Germinal center (tissue), 1 donor: Measurements from ENCODE around the gene DNASE1L3.

Experiments used
- DNase-seq: peaks from one replicate; pipeline ENCODE4 v3.0.0; 2012; ENCODE audit warnings: mixed read lengths, low spot score

The DNASE1L3 gene

DNA sequence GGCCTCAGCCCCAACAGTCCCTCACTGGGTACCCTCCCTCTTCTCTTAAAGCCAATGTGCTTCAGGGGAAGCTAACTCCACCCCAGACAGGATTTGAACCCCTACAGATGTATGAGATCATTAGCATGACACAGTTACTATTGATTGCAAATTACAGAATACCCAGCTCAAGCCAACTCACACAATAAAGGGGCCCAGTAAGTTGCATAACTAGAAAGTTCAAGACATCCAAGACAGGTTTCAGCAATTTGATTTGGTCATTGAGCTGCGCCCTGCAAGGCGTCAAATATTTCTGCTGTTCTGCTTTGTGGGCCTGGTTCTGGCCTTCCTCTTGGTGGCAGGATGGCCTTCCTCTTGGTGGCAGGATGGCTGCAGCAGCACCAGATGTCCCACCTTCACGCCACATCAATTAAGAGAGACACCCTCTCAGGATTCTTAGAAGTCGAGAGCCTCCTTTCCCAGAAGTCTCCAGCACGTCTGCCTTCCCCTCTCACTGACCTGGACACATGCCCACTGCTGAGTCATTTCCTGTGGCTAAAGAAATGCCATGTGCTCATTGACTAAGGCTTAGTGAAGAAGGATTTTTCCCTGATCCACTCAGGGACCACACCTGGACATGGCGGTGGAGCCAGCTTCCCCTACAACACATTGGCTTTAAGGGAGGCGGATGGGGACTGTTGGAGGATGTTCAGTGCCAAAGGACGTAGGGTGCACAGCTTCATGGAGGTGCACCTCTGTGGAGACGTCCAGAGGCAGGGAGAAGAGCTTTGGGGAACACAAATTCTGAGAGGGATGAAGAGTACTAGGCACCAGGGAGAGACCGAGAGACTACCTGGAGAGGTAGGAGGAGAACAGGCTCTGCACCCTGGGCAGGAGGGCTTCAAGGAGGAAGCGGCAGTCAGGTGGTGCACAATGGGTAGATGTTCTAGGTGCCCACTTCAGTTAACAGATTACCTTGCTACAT, 49.1 kb downstream of the DNASE1L3 start:
- no peak for DNase-seq

DNA sequence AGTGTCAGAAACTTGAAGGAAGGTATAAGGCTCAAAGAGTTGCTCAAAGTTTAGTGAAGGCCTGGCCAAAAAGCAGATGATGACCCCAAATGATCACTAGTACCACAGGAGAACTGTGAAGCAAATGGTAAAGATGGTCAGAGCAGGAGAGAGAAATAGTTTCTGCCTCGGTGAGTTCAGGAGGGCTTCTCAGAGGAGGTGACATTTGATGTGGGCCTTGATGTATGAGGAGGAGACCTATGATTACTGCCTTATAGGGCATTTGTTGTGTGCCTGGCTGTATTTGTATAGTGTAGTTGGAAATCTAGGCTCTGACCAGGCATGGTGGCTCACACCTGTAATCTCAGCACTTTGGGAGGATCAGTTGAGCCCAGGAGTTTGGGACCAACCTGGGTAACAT, 50.4 kb downstream of the DNASE1L3 start:
- no peak for DNase-seq

DNA sequence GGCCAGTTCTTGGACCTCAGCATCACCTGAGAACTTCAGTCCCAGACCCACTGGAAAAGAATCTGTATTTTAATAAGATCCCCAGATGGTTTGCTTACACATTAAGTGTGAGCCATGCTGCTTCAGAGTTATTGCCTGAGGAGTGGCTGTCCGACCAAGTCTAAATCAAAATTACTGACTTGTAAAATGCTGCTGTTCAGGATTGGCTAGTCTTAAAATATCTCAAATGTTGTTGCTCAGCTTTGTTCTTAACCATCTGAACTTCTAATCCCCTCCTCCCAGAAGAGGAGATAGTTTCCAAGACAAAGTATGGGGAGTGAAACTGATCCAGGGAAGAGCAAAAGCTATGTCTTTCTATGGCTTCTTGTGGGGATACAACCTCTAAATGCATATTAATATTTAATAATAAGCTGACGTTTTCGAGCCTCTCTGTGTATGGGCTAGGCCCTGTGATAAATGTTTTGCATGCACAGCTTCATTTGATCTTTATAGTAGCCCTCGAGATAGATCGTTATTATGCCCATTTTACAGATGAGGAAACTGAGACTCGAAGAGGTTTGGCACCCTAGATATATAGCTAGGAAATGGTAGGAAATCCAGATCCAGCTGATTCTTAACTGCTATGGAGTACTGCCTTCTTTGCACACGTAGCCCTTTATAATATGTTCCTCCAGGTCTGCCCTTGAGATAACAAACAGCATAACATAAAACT, 52.2 kb downstream of the DNASE1L3 start:
- no peak for DNase-seq

DNA sequence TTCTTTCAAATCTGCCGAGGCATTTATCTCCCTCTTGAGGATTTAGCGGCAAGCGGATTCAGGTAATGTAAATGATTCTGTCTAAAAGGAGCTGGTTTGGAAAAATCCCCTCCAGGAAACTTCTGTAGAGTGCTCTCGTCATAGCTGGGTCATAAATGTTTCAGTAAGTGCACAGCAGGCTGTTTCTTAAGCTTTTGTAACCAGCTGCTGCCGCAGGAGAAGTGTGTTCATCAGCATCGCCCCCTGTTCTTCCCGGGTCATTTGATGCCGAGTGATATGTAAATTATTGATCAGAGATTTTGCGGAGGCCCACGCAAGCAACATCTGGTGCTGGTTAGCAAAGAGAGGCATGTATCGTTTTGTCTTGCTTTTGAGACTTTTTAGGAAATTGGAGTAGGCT, 53.1 kb downstream of the DNASE1L3 start:
- DNase-seq: no peak

DNA sequence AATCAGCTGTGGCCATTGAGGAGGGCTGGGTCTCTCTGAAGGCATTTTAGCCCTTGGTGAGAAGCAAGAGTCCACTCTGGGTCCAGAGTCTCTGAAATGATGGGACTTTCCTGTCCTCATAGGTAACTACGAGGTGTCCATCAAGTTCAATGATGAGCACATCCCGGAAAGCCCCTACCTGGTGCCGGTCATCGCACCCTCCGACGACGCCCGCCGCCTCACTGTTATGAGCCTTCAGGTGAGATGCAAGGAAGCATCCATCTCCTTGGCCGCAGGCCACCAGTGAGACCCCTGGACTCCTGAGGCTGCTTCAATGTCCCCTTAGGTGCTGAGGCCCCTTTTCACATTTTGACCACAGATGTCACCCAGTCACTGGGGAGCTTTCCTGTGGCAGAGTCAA, 54.9 kb downstream of the DNASE1L3 start:
- no peak for DNase-seq

DNA sequence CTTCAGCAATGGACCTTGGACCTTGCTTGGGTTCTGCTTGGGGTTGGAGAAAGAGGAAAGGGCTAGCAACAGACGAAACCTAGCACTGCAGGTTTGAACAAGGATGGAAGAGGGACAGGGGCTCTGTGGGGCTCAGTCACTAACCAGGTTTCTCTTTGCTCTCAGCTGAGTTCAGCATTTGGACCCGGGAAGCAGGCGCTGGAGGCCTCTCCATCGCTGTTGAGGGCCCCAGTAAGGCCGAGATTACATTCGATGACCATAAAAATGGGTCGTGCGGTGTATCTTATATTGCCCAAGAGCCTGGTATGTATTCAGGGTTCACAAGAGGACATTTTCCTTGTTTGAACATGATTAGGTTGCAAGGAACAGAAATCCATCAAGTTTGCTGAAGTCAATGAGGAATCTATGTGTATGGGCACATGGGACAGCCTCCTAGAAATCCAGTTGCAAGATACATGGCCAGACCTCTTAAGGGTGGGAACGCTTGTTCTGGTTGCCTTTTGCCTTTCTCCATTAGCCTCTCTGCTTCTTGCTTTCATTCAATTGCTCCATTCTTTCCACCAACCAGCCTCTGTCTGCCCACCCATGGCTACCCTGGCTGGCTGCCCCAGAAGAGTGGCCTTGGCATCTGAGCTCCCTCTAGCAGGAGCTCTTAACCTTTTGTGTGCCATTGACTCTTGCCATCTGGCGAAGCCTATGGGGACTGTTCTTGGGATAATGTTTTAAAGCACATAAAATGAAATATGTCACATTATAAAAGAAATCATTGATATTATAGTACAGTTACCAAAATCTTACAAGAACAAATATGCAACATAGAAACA, 55.9 kb downstream of the DNASE1L3 start:
- no peak for DNase-seq

DNA sequence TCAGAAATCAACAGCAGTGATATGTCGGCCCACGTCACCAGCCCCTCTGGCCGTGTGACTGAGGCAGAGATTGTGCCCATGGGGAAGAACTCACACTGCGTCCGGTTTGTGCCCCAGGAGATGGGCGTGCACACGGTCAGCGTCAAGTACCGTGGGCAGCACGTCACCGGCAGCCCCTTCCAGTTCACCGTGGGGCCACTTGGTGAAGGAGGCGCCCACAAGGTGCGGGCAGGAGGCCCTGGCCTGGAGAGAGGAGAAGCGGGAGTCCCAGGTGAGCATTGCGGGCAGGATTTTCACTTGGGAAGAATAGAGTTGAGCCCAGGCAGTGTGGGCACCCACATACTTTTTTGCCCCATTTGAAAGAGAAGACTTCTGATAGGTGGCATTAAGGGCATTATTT, 57.4 kb downstream of the DNASE1L3 start:
- no peak for DNase-seq

DNA sequence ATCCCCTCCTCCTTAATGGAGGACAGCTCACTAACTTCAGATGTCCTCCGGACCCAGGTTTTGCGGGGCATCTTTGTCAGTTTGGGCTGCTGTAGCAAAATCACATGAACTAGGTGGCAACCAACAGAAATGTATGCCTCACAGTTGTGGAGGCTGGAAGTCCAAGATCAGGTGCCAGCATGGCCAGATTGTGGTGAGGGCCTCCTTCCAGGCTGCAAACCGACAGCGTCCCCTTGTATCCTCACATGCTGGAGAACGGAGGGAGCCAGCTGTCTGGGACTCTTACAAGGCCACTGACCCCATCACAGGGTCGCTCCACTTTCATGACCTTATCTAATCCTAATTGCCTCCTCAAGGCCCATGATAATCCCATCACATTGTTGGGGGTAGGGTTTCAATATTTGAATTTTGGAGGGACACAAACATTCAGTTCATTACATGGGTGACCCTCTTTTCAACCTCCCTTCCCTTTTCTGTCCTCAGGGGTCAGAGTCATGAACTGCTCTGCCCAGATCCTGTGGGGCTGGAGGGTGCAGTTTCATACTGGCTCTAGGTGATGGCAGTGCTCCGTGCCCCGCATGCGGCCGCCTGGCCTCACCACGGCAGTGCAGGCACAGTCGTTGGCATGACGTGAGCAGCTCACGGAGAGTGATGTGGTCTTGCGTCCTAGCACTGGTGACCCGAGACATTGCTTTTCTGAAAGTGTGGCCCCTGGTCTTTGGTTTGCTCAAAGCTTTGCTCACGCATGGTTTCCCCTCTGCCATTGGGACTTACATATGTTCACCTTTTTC, 58.4 kb downstream of the DNASE1L3 start:
- no peak for DNase-seq

DNA sequence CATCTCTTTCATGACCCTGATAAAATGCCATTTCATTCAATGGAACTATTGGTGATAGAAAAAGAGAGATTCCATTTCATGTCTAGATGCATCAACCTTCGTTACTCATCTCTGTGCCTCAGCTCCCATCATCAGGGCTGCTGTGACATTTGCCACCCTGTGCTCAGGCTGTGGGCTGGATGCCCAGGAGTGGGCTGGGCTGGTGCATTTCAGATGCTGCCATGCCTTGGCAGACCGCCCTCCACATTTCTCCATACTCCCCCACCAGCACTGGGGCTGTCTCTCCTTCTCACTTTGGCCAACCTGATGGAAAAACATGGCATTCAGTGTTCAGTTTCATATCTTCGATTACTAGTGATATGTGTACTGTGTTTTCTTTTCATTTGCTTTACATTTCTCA, 59.1 kb downstream of the DNASE1L3 start:
- DNase-seq: no peak

DNA sequence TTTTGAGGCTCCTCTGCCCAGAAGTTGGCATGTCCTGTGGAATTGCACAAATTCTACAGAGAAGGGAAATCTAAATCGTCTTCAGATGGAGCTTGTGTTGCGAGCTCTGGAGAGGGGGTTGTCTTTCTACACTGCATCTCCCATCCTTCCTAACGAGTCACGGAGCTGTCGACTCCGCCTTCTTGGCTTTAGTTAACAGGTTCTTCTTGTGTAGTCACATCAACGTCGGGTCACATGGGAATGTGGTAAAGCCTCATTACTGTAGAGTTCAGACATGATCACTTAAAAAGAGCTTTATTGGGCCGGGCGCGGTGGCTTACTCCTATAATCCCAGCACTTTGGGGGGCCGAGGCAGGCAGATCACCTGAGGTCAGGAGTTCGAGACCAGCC, 60.0 kb downstream of the DNASE1L3 start:
- no peak for DNase-seq

DNA sequence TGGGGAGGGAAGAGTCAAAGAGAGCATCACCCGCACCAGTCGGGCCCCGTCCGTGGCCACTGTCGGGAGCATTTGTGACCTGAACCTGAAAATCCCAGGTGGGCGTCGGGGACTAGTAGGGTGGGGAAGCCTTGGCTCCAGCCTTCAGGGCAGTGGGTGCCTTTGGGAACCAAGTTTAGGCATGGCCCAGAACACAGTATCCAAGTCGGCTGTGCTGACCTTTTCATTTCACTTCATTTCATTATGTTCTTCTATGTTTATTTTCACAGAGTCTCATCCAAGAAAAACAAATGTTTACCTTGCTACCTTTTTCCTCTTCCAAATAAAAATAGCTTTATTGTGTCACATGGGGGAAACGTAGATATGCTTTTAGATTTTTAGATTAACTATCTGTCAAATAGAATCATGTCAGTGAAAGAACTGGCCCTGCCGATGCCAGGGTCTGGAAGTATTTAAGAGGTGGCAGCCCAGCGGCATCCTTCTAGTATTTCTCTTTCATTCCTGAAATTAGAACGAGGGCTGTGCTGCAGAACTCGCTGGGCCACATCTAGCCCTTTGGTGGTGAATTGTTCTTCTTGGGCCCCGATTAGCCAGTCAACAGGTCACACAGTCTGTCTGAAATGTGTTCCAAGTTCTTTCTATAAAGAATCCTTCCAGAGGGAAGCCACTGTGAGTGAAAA, 60.5 kb downstream of the DNASE1L3 start:
- DNase-seq: no peak

DNA sequence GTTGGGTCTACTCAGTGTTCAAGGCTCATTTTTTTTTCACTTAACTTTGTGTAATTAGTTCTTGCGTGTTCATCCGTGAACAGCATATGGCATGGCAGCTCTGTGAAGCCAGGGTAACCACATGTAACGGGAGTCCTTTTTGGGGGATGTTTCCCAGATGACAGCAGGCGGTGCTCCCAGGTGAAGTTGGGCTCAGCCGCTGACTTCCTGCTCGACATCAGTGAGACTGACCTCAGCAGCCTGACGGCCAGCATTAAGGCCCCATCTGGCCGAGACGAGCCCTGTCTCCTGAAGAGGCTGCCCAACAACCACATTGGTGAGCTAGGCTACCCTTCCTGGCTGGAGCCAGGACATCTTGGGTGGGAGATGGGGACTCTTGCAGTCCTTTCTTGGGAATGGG, 62.7 kb downstream of the DNASE1L3 start:
- no peak for DNase-seq

DNA sequence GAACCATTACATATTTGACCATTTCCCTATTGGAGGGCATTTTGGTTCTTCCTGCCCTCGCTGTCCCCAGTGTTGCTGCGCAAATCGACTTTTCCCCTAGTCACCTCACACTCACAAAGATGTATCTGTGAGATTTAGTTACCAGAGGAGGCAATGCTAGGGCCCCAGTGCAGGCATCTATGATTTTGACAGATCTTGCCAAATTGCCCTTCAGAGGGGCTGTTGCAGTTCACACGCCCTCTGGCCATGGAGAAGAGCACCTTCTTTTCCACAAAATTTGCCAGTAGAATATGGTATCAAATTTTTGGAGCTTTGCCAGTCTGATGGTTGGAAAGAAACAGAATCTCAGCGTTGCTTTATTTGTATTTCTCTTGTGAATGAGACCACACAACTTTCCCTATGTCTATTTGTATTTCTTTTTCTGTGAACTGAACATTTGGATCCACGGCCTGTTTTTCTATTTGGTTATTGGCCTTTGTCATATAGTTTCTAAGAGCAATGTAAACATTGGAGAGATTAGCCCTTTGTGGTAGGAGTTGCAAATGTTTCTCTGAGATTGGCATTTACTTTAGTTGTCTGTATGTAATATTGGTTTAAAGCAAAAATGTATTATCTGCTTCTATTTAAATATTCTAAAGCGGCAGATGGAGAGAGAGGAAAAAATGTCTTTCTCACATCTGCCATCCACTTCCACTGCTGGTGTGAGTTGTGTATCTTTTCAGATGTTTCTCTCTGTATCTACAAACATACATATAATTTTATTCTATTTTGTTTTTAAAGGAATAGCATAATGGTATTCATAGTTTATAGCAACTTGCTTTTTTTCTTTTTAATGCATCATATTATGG, 66.1 kb downstream of the DNASE1L3 start:
- DNase-seq: no peak

DNA sequence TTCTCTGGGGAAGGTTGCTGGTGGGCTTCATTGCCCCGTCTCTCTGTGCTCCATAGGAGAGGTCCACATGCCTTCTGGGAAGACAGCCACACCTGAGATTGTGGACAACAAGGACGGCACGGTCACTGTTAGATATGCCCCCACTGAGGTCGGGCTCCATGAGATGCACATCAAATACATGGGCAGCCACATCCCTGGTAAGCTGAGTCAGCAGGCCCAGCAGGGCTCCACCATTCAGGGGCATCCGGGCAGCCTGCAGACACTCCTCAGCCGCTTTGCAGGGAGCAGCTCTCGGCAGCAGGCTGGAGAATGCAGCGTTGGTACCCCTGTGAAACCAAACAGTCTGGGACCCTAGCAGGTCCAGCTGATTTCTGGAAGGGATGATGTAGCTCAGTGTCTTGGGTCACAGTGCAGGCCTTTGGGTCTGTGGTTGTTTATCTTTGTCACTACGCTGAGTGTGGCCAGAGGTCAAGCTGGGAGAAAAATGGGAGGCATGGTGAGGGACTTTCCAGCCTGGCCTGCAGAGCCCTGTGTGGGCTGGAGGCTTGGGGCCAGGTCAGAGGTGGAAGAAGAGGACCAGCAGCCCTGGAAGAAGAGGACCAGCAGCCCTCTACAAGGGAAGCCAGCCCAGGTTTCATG, 67.2 kb downstream of the DNASE1L3 start:
- DNase-seq: no peak
